Endothelial cell of umbilical vein (primary cell): Measurements from ENCODE around the gene PTOV1. TPM values are rescaled to one million over a fixed set of nuclear protein-coding genes. Genes with fewer than 3 reads are reported as not detected.

Experiments
- BruUV-seq: library from RNA; stranded (reverse); fragments of 400-500 nt; replicated peaks from 2 replicates; lab custom pipeline; 2021; lab: Mats Ljungman, UMichigan
- CTCF ChIA-PET: fragments of 300-600, 350-600 bp; sonication (Branson Sonifier 250); formaldehyde crosslinking; loops from one replicate; lab custom pipeline; 2021; ENCODE audit warnings: antibody characterized with exemption, inconsistent platforms; lab: Charles Lee
- POLR2A ChIA-PET: fragments of 300-600, 350-600 bp; sonication (Branson Sonifier 250); formaldehyde crosslinking; loops from one replicate; lab custom pipeline; 2021; ENCODE audit warnings: antibody characterized with exemption, inconsistent platforms; lab: Charles Lee
- DNase-seq: peaks from one replicate; pipeline ENCODE4 v3.0.0-alpha.2; 2011; ENCODE audit warnings: low read depth, low spot score
- FAIRE-seq: peaks from 2 replicates; lab custom pipeline; 2011; peaks lifted over from hg19 to GRCh38; lab: Jason Lieb, UNC
- H2AFZ ChIP-seq: 2 replicates; pipeline ENCODE4 v1.6.0; 2012; ENCODE audit warnings: low read depth, low read length, control low read depth, inconsistent platforms
- H3K27ac ChIP-seq: 2 replicates; pipeline ENCODE4 v1.5.1; 2011; ENCODE audit warnings: low read depth, mild to moderate bottlenecking, control low read depth, low read length, moderate library complexity; ENCODE audit not compliant: insufficient read depth
- H3K27me3 ChIP-seq, 2 experiments: 2 replicates each; pipeline versions ENCODE4 v1.6.0 to v1.6.1; 2011; ENCODE audit warnings: low read length in 2 of 2, mixed read lengths in 1 of 2; ENCODE audit not compliant: control insufficient read depth in 2 of 2, insufficient read depth in 2 of 2
- H3K36me3 ChIP-seq, 2 experiments: 2 replicates in 1 of 2; 3 replicates in 1 of 2; pipeline ENCODE4 v1.5.1; 2011; ENCODE audit warnings: low read length in 2 of 2, mild to moderate bottlenecking in 1 of 2, moderate library complexity in 1 of 2; ENCODE audit not compliant: control insufficient read depth in 2 of 2, insufficient read depth in 2 of 2; ENCODE audit errors: extremely low read depth in 1 of 2
- H3K4me1 ChIP-seq: 3 replicates; pipeline ENCODE4 v1.5.1; 2011; ENCODE audit warnings: mild to moderate bottlenecking, low read length; ENCODE audit not compliant: control insufficient read depth, insufficient read depth; ENCODE audit errors: extremely low read depth
- H3K4me2 ChIP-seq: 2 replicates; pipeline ENCODE4 v1.6.1; 2011; ENCODE audit warnings: low read length, control low read depth, mixed read lengths; ENCODE audit not compliant: insufficient read depth
- H3K4me3 ChIP-seq, 3 experiments: fragments of 200-600 bp in 1 of 3; sonication (generic), shearing (Covaris generic) in 1 of 3; replicated peaks in 1 of 3; 2 replicates each; pipeline ENCODE4 v1.5.1; 2011 to 2016; ENCODE audit warnings: control low read depth in 3 of 3, low read length in 3 of 3, mild to moderate bottlenecking in 2 of 3, inconsistent platforms in 1 of 3, low read depth in 1 of 3, moderate library complexity in 1 of 3; ENCODE audit not compliant: insufficient read depth in 1 of 3
- H3K79me2 ChIP-seq: 2 replicates; pipeline ENCODE4 v1.6.0; 2012; ENCODE audit warnings: low read length, inconsistent platforms; ENCODE audit not compliant: control insufficient read depth, insufficient read depth
- H3K9ac ChIP-seq: replicated peaks from 2 replicates; pipeline ENCODE3; 2011; ENCODE audit warnings: low read length, control low read depth; ENCODE audit not compliant: insufficient read depth; ENCODE audit errors: extremely low read depth
- H3K9me1 ChIP-seq: replicated peaks from 3 replicates; pipeline ENCODE4 v1.6.0; 2011; ENCODE audit warnings: mild to moderate bottlenecking, low read length; ENCODE audit not compliant: control insufficient read depth, insufficient read depth; ENCODE audit errors: extremely low read depth
- H3K9me3 ChIP-seq: replicated peaks from 2 replicates; pipeline ENCODE4 v1.5.1; 2012; ENCODE audit warnings: low read length, inconsistent platforms; ENCODE audit not compliant: control insufficient read depth, insufficient read depth
- H4K20me1 ChIP-seq: replicated peaks from 2 replicates; pipeline ENCODE3; 2011; ENCODE audit warnings: mild to moderate bottlenecking, low read length; ENCODE audit not compliant: control insufficient read depth, insufficient read depth; ENCODE audit errors: extremely low read depth
- CTCF ChIP-seq, 2 donors: IDR thresholded peaks; 1 replicate in 1 of 2; 2 replicates in 1 of 2; pipeline ENCODE4 v1.5.1; 2011; ENCODE audit warnings: low read length in 2 of 2, mild to moderate bottlenecking in 2 of 2, moderate library complexity in 2 of 2, control low read depth in 1 of 2, inconsistent platforms in 1 of 2, low read depth in 1 of 2; ENCODE audit not compliant: insufficient read depth in 1 of 2; ENCODE audit errors: extremely low read depth in 1 of 2
- EZH2 ChIP-seq: IDR thresholded peaks from 2 replicates; pipeline ENCODE4 v1.6.1; 2012; ENCODE audit warnings: borderline replicate concordance, low read depth, mild to moderate bottlenecking, moderate library complexity, low read length, inconsistent platforms; ENCODE audit not compliant: severe bottlenecking
- FOS ChIP-seq: IDR thresholded peaks from 2 replicates; pipeline ENCODE4 v1.6.1; 2011; ENCODE audit warnings: mild to moderate bottlenecking, low read length, moderate library complexity, borderline replicate concordance; ENCODE audit not compliant: insufficient read depth
- GATA2 ChIP-seq: IDR thresholded peaks from 2 replicates; pipeline ENCODE4 v1.7.0; 2011; ENCODE audit warnings: low read depth, mild to moderate bottlenecking, moderate library complexity, mixed read lengths, low read length; ENCODE audit not compliant: insufficient read length, insufficient read depth
- JUN ChIP-seq: IDR thresholded peaks from 2 replicates; pipeline ENCODE4 v1.6.1; 2011; ENCODE audit warnings: borderline replicate concordance, low read depth; ENCODE audit not compliant: insufficient read length, insufficient read depth
- MAX ChIP-seq: IDR thresholded peaks from 2 replicates; pipeline ENCODE4 v1.6.1; 2011; ENCODE audit not compliant: insufficient read depth, insufficient read length
- MYC ChIP-seq: IDR thresholded peaks from one replicate; pipeline ENCODE4 v1.6.1; 2011; ENCODE audit warnings: mild to moderate bottlenecking, low read depth, low read length
- POLR2A ChIP-seq: IDR thresholded peaks from 2 replicates; pipeline ENCODE4 v1.6.1; 2012; ENCODE audit warnings: low read depth, mild to moderate bottlenecking, control low read depth, low read length
- POLR2AphosphoS5 ChIP-seq: IDR thresholded peaks from 2 replicates; pipeline ENCODE4 v1.6.1; 2012; ENCODE audit warnings: low read depth, mild to moderate bottlenecking, control low read depth, low read length, moderate library complexity; ENCODE audit not compliant: insufficient read depth
- dilution Hi-C: fragments of 300-500 bp; cut with MboI; formaldehyde crosslinking; loops from one replicate; pipeline ENCODE4 v1.15.0; 2019; ENCODE audit warnings: low sequenced_read_pairs; ENCODE audit not compliant: extremely low pct_ligation_motif_present
- intact Hi-C: fragments of 100-400 bp; cut with micrococcal nuclease; formaldehyde crosslinking; loops from one replicate; pipeline ENCODE4 v1.10.0; 2022
- polyA plus RNA-seq, 4 experiments: library from polyadenylated mRNA; depleted of rRNA in 3 of 4; stranded (reverse) in 3 of 4; unstranded in 1 of 4; fragments of >200 nt; gene quantifications; 2 replicates each; pipeline versions ENCODE4 v1.2.1 to v1.2.3, GENCODE V29; 2011 to 2012; ENCODE audit warnings: missing spikeins in 1 of 4
- total RNA-seq: library from RNA; stranded (reverse); gene quantifications from 2 replicates; pipeline ENCODE4 v1.2.3, GENCODE V29; 2021

The PTOV1 gene
- total and polyA plus RNA-seq, 2 donors (not counting 3 experiments of a cell fraction or from before 2014, with no cell fraction given), result 116 to 184 TPM

- no peaks in the 10 kb centered on the region for H4K20me1 ChIP-seq
- peaks cover 26% of the 10 kb centered on the region for H3K79me2 ChIP-seq
- POLR2A ChIA-PET, result interaction anchor here (0.7 kb wide), 2 partner anchors 10 to 60 kb away, joined by 3 to 5 read pairs; partner anchors contain the start of gene AKT1S1
- H3K4me1 ChIP-seq, result peaks cover 26% of the 10 kb centered on the region
- peaks cover 13 to 22% of the 10 kb centered on the region in 2 experiments for H3K36me3 ChIP-seq
- no peaks in the 10 kb centered on the region for H3K9me1 ChIP-seq
- peak; percentile 46 for TF ChIP-seq FOS
- no peak for TF ChIP-seq JUN
- TF ChIP-seq POLR2A, result peak; percentile 89
- peak; percentile 88 for TF ChIP-seq POLR2AphosphoS5
- TF ChIP-seq MYC, result no peak
- peak; percentile 52 for TF ChIP-seq MAX
- no peak for TF ChIP-seq CTCF (IDR thresholded peaks at IDR 0.05; ENCODE audit: extremely low read depth in 1 of 2, insufficient read depth in 1 of 2, low read depth in 1 of 2, low read length in 2 of 2)
- TF ChIP-seq EZH2, result no peak
- TF ChIP-seq GATA2, result no peak
- DNase-seq, result peak; percentile 93
- intact Hi-C loops, result loop anchor here (1.0 to 5.0 kb wide), 5 partner anchors 17 to 275 kb away; partner anchors contain the start of genes FUZ, PRMT1 and PRR12
- peak within 1 kb of the TSS; percentile 70 to 78 (median 78) for H3K4me3 ChIP-seq
- H3K4me2 ChIP-seq, result peak within 1 kb of the TSS; percentile 91
- CTCF ChIA-PET, result interaction anchor here (1.0 kb wide), 1 partner anchor 10 kb away, joined by 4 read pairs; the partner anchor contains the start of genes AKT1S1 and TBC1D17
- FAIRE-seq, result peak; percentile 88
- peak within 1 kb of the TSS; percentile 87 for H3K27ac ChIP-seq
- no TSS peak for BruUV-seq
- H3K27me3 ChIP-seq, result no peaks in the 10 kb centered on the region
- H2AFZ ChIP-seq, result peak within 1 kb of the TSS; percentile 71
- peak within 1 kb of the TSS; percentile 49 for H3K9ac ChIP-seq
- H3K9me3 ChIP-seq, result no peaks in the 10 kb centered on the region
- dilution Hi-C loops, result no loop called here
Measured at GRCh38 chr19:49866933-49867782, 16.2 kb downstream of the PTOV1 start, which contains the start of gene PNKP. Gene PNKP, minus strand, starts transcription at chr19:49867576. Its CDS starts 372 bp downstream, at chr19:49867204.
